GM10266 (cell line): ENCODE data around the gene TMEM201.

Experiments used
- DNase-seq: peaks from one replicate; pipeline ENCODE4 v3.0.0; 2012; ENCODE audit errors: extremely low spot score
- CTCF ChIP-seq: IDR thresholded peaks from 2 replicates; pipeline ENCODE4 v1.5.1; 2012; ENCODE audit warnings: mild to moderate bottlenecking, low read depth; ENCODE audit not compliant: control insufficient read depth, insufficient read depth; ENCODE audit errors: missing control alignments

The TMEM201 gene

GRCh38 chr1:9595968-9596340 lies 7.2 kb downstream of the TMEM201 start:
- TF ChIP-seq CTCF = no peak
- DNase-seq = no peak

- DNase-seq = no peak
- no peak for TF ChIP-seq CTCF
These were observed 7.9 kb downstream of the TMEM201 start for GRCh38 chr1:9596415-9597123.

- no peak for TF ChIP-seq CTCF
- no peak for DNase-seq
These were observed 8.9 kb downstream of the TMEM201 start for GRCh38 chr1:9597361-9598315.

- TF ChIP-seq CTCF = no peak
- no peak for DNase-seq
These were observed 9.6 kb downstream of the TMEM201 start for GRCh38 chr1:9598316-9598700.

- DNase-seq = no peak
- no peak for TF ChIP-seq CTCF
These were observed 11.0 kb downstream of the TMEM201 start for GRCh38 chr1:9599741-9600140.

GRCh38 chr1:9600861-9601834 lies 12.4 kb downstream of the TMEM201 start:
- no peak for DNase-seq
- no peak for TF ChIP-seq CTCF
